ENCODE results near the gene NUFIP1.

DNA sequence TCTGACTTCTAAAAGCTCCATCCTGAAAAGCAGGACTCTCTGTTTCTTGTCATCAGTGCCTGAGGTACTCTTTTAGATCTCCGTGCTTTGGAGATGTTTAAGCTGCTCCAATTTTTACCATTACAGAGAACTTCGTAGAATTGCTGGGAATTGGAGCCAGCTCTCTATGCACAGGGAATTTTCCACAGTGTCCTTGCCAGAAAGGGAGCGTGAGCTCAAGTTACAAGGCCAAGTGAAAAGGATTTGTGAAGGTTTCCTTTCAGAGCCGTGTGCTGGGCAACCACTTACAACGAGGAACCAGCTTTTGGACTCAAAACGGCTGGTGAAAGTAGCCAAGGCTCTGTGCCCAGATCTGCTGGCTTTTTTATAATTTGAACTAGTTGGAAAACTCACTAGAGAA is 82.6 kb downstream of the NUFIP1 start:
- TF ChIP-seq, protein P1, sequence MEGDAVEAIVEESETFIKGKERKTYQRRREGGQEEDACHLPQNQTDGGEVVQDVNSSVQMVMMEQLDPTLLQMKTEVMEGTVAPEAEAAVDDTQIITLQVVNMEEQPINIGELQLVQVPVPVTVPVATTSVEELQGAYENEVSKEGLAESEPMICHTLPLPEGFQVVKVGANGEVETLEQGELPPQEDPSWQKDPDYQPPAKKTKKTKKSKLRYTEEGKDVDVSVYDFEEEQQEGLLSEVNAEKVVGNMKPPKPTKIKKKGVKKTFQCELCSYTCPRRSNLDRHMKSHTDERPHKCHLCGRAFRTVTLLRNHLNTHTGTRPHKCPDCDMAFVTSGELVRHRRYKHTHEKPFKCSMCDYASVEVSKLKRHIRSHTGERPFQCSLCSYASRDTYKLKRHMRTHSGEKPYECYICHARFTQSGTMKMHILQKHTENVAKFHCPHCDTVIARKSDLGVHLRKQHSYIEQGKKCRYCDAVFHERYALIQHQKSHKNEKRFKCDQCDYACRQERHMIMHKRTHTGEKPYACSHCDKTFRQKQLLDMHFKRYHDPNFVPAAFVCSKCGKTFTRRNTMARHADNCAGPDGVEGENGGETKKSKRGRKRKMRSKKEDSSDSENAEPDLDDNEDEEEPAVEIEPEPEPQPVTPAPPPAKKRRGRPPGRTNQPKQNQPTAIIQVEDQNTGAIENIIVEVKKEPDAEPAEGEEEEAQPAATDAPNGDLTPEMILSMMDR (conservative IDR thresholded peaks at IDR 0.05; ENCODE audit: low read depth in 2 of 2) = no peak
- TF ChIP-seq ZNF114 (CRISPR knock-in tag; IDR thresholded peaks at IDR 0.05) (no peak), POLR2AphosphoS5 (IDR thresholded peaks at IDR 0.05; ENCODE audit: low read depth) (no peak), EZH2 (IDR thresholded peaks at IDR 0.05; ENCODE audit: low read depth, unreplicated experiment) (no peak), CREB1 (CRISPR knock-in tag; IDR thresholded peaks at IDR 0.05; ENCODE audit: low read depth) (no peak), JUNB (IDR thresholded peaks at IDR 0.05; ENCODE audit: unreplicated experiment) (no peak)
- TF ChIP-seq, protein P2, sequence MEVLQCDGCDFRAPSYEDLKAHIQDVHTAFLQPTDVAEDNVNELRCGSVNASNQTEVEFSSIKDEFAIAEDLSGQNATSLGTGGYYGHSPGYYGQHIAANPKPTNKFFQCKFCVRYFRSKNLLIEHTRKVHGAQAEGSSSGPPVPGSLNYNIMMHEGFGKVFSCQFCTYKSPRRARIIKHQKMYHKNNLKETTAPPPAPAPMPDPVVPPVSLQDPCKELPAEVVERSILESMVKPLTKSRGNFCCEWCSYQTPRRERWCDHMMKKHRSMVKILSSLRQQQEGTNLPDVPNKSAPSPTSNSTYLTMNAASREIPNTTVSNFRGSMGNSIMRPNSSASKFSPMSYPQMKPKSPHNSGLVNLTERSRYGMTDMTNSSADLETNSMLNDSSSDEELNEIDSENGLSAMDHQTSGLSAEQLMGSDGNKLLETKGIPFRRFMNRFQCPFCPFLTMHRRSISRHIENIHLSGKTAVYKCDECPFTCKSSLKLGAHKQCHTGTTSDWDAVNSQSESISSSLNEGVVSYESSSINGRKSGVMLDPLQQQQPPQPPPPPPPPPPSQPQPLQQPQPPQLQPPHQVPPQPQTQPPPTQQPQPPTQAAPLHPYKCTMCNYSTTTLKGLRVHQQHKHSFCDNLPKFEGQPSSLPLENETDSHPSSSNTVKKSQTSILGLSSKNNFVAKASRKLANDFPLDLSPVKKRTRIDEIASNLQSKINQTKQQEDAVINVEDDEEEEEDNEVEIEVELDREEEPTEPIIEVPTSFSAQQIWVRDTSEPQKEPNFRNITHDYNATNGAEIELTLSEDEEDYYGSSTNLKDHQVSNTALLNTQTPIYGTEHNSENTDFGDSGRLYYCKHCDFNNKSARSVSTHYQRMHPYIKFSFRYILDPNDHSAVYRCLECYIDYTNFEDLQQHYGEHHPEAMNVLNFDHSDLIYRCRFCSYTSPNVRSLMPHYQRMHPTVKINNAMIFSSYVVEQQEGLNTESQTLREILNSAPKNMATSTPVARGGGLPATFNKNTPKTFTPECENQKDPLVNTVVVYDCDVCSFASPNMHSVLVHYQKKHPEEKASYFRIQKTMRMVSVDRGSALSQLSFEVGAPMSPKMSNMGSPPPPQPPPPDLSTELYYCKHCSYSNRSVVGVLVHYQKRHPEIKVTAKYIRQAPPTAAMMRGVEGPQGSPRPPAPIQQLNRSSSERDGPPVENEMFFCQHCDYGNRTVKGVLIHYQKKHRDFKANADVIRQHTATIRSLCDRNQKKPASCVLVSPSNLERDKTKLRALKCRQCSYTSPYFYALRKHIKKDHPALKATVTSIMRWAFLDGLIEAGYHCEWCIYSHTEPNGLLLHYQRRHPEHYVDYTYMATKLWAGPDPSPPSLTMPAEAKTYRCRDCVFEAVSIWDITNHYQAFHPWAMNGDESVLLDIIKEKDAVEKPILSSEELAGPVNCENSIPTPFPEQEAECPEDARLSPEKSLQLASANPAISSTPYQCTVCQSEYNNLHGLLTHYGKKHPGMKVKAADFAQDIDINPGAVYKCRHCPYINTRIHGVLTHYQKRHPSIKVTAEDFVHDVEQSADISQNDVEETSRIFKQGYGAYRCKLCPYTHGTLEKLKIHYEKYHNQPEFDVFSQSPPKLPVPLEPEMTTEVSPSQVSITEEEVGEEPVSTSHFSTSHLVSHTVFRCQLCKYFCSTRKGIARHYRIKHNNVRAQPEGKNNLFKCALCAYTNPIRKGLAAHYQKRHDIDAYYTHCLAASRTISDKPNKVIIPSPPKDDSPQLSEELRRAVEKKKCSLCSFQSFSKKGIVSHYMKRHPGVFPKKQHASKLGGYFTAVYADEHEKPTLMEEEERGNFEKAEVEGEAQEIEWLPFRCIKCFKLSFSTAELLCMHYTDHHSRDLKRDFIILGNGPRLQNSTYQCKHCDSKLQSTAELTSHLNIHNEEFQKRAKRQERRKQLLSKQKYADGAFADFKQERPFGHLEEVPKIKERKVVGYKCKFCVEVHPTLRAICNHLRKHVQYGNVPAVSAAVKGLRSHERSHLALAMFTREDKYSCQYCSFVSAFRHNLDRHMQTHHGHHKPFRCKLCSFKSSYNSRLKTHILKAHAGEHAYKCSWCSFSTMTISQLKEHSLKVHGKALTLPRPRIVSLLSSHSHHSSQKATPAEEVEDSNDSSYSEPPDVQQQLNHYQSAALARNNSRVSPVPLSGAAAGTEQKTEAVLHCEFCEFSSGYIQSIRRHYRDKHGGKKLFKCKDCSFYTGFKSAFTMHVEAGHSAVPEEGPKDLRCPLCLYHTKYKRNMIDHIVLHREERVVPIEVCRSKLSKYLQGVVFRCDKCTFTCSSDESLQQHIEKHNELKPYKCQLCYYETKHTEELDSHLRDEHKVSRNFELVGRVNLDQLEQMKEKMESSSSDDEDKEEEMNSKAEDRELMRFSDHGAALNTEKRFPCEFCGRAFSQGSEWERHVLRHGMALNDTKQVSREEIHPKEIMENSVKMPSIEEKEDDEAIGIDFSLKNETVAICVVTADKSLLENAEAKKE (CRISPR knock-in tag; IDR thresholded peaks at IDR 0.05) = no peak
